GM19238 (cell line): ENCODE measurements around the gene INSR.

Experiments used
- DNase-seq: peaks from one replicate; pipeline ENCODE4 v3.0.0; 2011; ENCODE audit warnings: low spot score; ENCODE audit not compliant: insufficient read length

INSR gene

DNA sequence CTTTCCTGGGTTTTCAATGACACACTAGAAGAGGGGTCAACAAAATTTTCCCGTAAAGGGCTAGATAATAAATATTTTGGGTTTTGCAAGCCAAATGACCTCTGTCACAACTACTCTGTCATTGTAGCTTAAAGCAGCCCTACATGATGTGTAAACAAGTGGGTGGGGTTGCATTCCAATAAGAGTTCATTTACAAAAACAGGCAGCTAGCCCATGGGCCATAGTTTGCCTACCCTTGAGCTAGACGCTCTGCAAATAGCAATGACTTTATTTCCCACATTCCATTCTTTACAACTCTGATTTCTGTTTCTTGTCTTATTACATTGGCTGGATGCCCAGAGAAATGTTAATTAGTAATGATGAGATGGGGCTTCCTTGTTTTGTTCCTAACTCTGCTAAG is 148.7 kb downstream of the INSR start:
- no peak for DNase-seq

DNA sequence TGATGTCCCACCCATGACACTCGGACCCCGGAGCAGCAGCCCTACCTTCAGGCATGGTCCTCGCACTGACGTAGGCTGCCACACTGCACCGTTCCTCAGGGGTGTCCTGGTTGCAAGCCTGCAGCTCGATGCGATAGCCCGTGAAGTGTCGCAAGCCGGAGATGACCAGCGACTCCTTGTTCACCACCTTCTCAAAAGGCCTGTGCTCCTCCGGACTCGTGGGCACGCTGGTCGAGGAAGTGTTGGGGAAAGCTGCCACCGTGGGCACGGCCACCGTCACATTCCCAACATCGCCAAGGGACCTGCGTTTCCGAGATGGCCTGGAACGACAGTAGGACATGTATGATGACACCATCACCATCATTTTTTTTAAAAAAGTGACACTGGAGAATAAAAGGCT is 151.4 kb downstream of the INSR start:
- no peak for DNase-seq

DNA sequence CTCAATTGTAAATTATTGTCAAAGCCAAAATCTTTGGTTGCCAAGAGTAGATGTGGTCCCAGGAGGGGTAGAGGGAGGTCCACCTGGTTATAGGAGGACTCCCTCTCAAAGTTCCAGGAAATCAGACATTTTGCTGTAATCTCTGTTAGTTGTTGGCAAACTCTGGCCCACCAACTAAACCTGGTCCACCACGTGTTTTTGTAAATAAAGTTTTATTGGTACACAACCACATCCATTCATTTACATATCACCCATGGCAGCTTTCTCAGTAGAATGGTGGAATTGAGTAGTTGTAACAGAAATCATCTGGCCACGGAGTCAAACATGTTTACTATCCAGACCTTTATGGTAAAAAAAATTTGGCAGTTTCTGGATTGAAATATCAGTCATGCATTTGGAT is 154.1 kb downstream of the INSR start:
- no peak for DNase-seq

DNA sequence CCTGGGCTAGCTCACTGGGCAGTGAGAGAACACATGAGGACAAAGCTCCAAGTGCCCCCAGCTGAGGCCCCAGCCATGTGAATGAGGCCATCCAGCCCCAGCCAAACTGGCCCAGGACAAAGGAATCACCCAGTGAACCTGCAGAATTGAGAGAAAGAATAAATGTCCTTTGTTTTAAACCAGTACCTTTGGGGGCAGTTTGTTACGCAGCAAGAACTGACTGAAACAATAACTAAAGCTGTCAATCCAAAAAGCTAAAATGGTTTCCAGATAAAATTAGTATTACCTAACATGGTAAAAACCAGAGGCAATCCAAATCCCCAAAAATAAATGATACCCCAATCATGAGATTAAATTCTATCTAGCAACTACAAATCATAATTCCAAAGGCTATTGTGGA is 155.1 kb downstream of the INSR start:
- DNase-seq = no peak

DNA sequence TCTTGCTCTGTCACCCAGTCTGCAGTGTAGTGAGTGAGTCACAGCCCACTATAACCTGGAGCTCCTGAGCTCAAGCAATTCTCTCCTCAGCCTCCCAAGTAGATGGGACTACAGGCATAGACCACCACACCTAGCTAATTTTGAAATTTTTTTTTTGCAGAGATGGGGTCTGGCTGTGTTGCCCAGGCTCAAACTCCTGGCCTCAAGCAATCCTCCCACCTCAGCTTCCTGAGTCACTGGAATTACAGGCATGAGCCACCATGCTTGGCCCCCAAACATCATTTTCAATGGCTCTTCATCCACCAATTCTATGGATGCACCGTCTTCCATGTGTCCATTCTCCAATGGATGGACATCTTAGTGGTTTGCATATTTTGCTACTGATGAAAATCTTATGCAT is 155.8 kb downstream of the INSR start:
- no peak for DNase-seq

DNA sequence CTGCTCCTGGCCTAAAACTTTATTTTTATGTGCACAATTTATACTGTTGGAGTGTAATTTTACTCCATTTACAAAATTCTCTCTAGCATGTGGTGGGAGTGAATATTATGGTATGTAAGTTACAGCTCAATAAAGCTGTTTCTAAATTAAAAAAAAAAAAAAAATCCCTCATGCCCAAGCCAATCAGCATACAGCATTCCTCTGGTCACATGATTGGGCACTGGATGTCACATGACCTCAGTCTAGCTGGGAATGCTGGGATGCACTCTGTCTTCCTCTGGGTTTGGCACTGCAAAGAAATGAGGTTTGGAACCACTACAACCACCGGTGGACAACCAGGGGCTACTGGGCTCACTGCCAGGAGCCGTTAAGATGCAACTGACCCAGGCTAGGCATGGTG is 157.1 kb downstream of the INSR start:
- DNase-seq = no peak

DNA sequence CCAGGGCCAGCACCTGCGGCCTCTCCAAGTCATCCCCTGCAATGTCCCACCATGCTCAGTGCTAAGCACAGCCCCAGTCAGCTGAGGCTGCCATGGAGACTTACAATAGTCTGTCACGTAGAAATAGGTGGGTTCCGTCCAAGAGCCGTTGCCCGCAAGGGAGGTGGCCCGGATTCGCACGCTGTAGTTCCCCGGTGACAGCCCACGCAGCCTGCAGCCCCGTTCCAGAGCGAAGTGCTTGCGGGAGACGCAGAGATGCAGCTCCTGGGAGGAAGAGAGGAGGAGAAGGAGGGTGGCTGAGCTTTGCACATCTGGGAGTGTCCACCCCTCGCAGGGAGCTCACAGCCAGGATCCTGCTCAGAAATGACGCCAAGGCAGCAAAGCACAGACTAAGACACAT is 162.2 kb downstream of the INSR start:
- DNase-seq = no peak

DNA sequence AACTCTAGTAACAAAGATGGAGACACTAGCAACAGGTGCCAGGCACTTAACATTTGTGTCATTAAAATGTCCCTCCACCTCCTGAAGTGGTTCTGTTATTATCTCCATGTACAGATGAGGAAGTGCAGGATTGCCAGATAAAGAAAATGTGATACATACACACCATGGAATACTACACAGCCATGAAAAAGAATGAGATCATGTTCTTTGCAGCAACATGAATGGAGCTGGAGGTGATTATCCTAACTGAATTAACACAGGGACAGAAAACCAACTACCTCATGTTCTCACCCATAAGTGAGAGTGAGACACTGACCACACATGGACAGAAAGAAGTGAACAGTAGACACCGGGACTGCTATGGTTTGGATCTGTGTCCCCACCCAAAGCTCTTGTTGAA is 164.2 kb downstream of the INSR start:
- DNase-seq = no peak

DNA sequence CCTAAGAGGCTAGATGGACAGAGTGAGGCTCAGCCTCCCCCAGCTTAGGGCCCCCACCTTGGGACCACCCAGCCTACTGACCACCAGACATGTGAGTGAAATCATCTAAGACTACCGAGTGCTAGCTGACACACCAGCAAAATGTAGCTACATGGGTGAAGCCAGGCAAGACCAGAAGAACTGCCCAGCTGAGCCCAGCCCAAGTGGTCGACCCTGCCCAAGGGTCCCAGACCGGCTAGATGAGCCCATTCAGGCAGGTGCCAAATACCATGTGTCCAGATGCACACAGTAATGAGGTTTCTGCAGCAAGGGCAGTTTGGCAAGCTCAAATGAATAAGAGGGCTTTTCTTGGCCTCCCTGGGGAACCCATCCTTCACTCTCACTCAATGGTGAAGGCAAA is 168.1 kb downstream of the INSR start:
- DNase-seq = no peak

DNA sequence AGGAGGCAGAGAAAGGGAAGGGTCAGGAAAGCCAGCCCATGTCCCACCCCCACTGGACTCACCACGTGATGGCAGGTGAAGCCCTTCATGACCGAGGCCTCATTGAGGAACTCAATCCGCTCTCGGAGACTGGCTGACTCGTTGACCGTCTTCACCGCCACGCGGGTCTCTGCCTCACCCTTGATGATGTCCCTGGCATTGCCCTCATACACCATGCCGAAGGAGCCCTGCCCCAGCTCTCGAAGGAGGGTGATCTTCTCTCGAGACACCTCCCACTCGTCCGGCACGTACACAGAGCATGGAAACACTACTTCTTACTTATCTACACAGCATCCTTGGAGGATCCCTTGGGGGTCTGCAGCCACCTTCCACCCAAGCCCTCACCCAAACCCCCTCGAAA is 169.0 kb downstream of the INSR start:
- DNase-seq = no peak

DNA sequence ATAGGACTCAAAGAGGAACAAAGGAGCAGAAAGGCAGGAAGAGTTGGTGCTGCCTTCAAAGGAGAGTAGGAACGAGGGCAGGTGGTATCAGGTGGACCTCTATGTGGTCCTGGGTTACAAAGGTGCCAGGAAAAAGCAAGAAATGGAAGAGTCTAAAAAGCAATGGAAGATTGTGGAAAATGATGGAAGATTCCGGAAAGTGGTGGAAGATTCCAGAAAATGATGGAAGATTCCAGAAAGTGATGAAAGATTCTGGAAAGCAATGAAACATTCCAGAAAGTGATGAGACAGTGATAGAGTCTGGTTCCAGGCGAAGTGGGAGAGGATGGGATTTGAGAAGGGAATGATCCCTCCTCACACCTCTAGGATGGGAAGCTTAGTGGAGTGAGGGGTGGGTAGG is 169.4 kb downstream of the INSR start:
- no peak for DNase-seq

DNA sequence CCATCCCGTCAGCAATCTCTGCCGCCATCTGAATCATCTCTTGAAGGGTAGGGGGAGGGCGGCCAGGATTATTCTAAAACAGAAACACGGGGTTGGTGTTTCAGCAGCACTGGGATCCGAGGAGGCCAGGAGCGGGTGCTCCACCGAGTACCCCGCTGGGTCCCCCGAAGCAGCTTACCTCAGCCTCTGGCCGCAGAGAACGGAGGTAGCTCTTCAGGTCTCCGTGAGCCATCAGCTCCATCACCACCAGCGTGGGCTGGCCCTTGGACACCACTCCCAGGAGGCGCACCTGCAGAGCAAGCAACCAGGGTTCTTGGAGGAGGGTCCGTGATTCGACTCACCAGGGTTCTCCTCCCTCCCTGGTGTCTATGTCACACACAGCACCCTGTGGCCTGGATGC is 171.5 kb downstream of the INSR start:
- no peak for DNase-seq

DNA sequence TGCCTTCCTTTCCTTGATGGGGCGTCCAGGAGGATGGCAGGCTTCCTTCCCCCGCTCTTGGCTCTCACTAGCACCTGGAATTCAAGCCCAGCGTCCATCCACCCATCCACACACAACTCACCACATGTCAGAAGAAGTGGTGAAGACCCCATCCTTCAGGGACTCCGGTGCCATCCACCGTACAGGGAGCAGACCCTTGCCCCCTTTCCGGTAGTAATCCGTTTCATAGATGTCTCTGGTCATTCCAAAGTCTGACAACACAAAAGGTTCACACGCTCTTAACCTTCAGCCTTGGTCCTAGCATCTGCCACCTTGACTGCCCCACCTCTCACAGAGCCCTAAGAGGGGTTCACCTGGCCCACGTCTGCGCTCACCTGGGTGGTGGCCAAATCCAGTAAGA is 173.7 kb downstream of the INSR start:
- DNase-seq = no peak

DNA sequence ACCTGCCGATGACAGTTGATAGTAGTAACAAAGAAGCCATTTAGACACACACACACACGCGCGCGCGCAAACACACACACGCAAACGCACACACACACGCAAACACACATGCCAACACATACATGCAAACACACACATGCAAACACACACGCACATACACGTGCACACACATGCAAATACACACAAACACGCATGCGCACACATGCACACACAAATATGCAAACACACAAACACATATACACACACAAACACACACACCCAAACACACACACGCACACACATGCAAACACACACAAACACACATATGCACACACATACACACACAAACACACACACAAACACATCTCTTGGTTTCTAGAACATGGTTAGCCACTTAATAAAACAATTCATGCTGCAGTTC is 174.6 kb downstream of the INSR start:
- no peak for DNase-seq

DNA sequence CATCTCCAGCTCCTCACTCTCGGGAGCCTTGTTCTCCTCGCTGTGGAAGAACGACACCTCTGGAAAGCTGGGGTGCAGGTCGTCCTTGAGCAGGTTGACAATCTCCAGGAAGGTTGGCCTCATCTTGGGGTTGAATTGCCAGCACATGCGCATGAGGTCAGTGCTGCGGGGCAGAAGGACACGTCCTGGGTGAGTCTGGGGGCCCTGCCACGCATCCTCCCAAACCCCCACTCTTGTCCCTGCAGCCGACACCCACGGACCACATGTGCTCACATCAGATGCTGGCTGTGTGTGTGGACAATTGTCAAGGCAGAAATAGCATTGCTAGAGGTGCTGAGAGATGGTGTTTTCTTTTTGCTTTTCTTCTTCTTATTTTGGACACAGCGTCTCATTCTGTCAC is 177.0 kb downstream of the INSR start:
- DNase-seq = no peak

DNA sequence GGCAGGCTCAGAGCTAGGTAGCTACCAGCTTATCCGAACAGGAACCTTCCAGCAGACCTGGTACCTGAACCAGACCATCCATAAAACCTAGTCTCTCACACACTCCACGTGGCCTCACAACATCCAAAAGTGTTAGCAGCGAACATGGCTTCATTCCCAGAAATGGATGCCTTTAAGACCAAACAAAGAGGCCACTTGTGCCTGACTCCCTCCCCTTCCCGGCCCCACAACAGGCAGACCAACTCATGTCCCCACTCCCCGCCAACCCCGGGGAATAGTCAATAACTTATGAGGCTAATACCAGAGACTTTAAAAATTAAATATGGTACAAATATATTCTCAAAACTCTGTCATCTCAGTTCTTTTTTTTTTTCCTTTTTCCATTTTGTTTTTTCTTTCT is 178.5 kb downstream of the INSR start:
- DNase-seq = no peak

DNA sequence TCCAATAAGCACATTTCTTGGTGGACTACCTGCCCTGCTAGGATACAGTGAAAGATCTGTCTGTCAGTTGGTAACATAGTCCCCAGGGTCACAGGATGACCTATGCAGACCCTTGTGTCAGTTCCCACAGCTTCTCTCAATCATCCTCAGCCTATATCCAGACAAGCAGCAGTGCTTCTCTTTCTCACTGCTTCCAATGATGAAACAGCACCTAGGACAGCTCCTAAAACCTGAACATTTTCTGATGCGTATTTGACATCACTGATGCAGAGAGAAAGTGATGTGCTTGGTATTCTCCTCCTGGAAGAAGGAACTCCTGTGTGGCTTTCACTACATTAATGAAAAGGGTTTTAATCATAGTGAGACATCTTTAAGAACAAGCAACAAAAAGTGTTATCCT is 181.0 kb downstream of the INSR start:
- no peak for DNase-seq

DNA sequence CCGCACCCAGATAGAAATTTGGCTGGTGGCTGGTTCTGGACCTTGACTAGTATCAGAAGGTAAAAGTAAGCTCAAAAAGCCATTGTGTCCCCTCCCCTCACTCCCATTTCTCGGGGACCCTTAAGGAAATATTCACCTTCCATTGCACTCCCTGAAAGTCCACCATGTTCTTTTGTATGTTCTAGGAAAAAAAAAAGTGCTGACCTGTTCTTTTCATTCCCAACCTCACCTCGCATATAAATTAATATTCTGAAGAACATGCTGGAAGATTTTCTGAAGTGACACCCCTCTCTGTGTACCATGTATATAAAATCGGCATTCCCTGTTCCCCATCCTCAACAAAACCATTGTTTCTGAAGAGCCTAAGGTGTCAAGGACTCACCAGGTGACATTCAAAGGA is 181.5 kb downstream of the INSR start:
- no peak for DNase-seq

DNA sequence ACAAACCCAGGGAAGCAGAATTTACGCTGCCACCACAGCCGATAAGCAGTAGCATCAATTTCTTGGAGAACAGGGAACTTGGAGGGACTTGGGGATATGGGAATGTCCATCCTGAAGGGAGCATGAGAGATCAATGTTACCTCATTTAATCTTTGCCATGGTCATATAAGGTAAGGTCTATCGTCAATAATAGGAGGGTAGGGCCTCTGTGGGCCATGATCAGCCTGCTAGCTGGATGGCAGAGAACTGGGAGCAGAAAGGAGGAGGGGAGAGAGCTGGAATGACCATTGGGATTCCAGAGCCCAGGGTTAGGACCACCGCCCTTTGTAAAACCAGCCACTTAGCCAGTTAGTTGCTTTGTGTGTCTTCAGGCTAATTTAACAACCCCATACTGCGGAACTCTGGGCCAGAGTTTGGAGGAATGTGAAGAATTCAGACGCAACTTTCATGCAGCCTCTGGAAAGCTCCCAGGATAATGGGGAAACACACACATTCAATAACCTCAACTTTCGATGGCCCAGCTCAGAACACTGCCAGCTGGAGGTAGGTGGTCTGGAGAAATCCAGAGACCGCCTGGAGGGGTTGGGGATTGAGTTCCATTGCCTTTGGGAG is 184.4 kb downstream of the INSR start:
- DNase-seq = no peak

DNA sequence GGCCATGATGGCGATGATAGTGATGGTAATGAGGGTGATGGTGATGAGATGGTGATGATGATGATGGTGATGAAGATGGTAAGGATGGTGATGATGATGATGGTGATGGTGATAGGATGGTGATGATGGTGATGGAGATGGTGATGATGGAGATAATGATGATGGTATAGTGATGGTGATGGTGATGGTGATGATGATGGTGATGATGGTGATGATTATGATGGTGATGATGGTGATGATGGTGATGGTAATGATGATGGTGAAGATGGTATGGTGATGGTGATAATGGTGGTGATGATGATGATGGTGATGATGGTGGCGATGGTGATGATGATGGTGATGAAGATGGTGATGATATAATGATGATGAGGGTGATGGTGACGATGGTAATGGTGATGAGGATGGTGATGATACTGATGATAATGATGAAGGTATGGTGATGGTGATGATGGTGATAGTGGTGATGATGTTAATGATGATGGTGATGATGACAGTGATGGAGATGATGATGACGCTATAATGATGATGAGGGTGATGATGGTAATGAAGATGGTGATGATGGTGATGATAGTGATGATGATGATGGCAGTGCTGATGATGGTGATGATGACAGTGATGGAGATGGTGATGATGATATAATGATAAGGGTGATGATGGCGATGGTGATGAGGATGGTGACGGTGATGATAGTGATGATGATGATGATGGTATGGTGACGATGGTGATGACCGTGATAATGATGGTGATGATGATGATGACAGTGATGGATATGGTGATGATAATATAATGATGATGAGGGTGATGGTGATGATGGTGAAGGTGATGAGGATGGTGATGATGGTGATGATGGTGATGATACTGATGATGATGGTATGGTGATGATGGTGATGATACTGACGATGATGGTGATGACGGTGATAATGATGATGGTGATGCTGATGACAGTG is 187.2 kb downstream of the INSR start:
- no peak for DNase-seq

DNA sequence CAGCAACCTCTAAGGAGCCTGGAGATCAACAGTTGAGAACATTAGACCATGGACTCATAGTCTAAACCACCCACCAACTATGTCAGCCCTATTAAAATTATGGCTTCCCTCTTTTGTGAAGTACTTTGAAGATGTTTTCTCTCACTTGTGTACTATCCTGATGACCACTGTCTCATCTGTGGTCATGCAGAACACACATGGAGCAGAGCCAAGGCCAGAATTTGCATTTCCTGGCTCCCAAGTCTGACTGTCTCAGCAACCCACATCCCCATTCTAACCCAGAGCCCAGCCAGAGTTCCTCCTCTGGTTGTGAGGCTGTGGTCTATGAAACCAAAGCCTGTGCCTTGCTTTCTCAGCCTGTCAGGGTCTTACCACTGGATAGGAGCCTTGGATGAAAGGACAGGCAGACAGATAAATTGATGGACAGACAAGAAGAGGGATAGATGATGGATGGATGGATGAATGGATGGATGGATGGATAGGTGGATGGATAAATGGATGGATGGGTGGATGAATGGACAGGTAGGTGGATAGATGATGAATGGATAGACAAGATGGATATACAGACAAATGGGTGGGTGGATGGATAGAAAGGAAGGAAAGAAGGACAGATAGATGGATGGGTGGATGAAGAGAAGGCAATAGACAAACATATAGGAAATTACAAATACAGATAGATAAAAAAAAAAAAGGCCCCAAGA is 189.3 kb downstream of the INSR start:
- peak; percentile 15 for DNase-seq

DNA sequence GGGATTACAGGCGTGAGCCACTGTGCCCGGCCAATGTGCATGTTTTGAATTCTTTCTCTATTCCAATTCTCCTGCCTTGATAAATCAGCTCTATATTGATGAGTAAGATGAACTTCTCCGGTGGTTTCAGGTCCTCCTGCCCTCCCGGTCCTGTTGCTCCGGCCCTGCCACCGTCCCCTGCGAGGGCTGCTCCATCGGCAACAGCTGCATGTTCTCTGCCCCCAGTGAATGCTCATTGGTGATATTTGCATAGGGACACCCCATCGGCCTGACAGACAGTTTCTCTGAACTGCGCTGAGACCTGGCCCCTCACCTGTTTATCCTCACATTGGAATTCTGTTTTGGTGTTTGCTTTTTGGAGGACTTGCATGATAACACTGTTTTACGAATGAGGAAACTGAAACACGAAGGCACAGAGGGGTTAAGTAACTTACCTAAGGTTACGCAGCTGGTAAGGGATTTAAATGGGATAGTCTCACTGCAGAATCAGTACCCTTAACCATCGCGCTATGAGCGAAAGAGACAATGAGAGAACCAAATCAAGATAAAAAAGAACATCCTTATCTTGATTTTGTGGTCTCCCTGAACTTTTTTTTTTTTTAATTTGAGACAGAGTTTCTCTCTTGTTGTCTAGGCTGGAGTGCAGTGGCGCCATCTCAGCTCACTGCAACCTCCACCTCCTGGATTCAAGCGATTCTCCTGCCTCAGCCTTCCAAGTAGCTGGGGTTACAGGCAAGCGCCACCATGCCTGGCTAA is 192.5 kb downstream of the INSR start:
- DNase-seq = no peak
